ENCODE results near the gene CCR7.
A peak's percentile ranks its signal among the peaks of the same experiment; 100 is the strongest.

Gene CCR7

DNA sequence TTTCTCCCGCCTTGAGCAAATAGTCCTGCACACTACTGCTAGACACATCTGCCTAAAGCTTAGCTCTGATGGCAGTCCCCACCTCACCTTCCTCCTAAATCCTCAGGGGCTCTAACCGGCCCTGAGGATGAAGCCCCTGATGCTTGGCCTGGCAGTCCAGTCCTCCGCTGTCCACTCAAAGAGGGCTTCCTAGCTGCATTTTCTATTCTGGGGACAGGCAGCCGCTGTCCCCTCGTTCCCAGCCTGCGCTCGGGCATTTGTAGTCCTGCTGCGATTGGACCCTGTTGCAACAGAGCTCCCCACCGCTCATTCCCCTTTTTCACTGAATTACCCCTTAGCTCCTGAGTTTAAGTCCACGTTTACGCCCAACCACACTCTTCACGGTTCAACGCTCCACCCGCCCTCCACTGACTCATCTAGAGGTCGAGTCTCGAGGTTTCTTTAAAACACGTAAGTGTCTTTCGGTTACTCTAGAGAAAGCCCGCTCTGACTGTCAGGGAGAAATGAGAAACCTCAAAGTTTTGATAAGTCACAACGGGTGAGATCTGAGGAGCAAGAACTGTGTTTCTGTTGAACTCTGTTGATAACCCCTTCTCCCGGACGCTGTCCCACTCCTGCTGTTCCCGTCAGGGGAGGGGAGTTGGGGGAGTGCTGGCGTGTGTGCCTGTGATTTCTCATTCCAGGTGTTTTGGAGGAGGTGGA lies 4.5 kb downstream of the CCR7 start:
- DNase-seq = no peak

DNA sequence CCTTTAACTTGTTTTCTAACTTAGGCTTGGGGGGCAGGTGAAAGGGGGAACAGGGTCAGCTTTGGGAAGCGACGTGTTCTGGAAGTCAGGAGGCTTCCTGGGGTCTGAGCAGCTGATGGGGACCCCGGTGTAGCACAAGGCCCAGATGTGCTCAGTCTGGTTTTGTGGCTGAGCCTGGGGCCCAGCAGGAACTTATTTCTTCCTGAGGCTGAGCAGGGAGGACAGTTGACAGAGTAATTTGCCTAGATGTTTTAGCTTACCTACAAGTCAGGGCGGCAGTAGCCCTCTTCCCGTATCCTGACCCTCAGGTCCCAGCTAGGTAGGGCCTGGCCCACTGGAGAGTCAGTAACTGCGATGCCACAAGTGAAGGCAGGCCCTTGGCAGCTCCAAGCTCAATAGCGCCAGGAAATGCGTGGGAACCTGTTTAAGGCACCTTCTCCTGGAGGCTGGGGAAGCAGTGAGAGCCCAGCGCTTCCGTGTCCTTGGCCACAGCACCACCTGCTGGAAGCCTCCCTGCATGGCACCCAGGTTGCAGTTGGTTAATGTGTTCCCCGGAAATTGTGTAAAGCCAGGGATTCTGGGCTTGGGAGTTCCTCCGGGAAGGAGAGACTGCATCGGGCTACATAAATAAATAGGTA lies 5.2 kb downstream of the CCR7 start:
- peak; percentile 90 for DNase-seq

DNA sequence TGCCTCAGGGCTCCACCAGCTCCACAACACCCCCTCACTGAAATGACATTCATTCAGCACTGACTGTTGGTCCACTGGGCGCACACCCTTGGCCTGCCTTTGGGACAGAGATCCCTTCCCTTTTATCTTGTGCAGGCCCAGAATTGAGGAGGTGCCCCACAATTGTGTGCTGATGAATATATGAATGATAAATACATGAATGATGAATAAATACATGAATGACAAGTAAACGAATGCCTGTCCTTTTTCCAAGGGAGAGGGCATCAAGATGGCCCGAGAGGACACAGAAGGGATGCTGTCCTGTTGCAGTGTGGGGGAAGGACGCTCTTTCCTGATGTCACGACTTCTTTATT lies 5.7 kb downstream of the CCR7 start:
- no peak for DNase-seq

DNA sequence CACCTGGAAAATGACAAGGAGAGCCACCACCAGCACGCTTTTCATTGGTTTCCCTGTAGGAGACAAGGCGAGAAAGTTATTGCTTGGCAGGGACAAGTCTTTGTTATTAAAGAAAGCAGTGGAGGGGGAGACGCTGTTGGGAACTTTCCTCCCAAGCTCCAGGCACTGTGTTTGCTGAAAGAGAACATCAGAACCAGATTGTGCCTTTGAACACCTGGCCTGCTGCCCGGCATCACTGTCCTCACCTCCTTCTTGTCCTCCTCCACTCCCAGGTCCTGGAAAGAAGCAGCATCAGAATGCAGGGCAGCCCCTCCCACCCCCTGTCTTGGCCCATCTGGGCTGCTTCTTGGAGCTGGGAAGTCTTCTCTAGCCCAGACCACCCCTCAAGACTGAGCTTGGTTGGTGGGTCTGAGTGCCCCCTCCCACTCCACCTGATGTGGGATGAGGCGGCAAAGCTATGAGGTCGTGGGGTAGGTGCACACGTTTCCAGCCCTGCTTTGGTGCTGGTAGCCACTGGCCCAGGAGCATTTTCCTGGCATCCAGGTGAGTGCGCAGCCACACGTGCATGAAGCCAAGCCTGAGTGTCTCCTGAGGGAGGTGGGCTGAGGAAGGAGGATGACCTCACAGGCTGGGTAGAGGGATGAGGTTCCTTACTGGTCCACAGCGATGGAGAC lies 6.2 kb downstream of the CCR7 start:
- DNase-seq = no peak

DNA sequence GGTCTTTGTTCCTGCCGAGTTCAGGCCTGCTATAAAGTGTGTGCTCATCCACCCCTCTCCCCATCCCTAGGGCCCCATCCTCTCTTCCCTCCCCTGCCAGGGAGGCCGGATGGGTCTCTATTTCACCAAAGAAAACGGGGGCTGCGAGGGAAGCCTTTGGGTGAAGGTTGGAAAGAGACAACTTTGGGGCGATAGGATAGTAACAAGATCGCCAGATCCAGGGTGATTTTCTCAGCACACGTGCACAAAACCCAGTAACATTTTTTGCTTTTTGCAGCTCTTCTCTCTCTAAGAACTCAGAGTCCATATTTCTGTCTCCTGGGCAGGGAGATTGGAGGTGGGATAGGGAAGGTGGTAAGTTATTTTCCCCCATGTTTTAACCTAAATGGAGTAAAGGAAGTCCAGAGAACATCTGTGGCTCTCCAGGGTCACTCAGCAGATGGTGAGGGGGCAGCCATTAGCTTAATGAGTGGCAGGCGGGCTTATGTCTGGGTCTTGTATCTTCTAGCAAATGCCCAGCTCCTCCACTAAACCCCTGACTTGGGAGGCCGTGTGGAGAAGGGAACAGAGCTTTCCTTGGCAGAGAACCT lies 6.9 kb downstream of the CCR7 start:
- DNase-seq = no peak

DNA sequence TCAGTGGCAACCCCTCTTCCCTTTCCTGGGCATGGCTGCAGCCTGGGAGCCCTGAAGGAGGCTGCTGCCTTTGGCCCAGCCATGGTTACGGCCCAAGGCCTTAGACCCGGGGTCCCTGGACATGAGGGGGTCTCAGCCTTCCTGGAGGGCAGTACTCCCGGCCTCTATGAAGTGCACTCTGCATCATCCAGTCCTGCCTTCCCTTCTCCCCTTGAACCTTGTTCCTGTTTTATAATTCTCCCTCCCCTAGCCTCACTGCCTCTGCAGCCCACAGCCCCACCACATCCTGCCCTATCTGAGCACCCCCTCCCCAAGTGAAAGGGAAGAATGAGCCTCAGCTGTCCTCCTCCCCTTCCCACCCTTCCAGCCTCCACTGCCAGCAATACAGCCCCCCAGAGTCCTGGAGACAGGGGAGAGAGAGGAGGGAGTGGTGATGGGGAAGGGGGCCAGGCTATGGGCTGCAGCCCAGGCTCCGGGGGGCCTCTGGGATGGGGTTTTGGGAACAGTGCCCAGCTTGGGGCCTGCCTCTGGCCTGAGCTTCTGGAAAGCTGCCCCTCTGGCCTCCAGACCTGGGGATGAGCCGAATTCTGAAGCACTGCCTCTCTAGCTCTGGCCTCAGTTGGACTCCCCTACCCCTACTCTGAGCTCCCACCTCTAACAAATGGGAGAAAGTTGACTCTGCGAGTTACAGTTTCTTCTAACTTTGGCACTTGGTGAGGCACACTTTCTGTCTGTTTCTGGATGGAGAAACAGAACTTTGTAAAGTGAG lies 7.6 kb downstream of the CCR7 start:
- no peak for DNase-seq

DNA sequence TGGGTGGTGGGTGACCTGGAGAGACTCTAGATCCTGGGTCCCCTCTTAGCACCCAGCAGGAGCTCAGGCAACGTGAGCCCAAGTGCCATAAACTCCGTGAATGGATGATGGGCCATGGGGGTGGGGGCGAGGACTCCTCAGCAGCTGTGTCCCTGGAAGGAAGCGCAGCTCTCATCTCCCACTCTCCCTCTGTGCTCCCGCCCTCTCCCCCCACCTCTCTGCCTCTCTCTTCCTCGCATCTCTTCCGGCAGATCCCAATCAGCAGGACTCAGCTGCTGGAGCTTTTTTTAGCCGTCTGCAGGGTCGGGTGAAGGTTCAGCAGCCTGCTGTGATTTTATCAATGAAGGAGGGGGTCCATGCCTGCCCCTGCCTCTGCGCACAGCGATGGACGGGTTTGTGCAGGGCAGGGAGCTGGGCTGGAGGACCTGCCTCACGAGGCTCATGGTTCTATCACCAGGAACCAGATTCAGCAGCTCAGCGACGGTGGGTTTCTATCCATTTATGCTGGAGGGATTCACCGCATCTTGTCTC lies 8.3 kb downstream of the CCR7 start:
- peak; percentile 46 for DNase-seq

DNA sequence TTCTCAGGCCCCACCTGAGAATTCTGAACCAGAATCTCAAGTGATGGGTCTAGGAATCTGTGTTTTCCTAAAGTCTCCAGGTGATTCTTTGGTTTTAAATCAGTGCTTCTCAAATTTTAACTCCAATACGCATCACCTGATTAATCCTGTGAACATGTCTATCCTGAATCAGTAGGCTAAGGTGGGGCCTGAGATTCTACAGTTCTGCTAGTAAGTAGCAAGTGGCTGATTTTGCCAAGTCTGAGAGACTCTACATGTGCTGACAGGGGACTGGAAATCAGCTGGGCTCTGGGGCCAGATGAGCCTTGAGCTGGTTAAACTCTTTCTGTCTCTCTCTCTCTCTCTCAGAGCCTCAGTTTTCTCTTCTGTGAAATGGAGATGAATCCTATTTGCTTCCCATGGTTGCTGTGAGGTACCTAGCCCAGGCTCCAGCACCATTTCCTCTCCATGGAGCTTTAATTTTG lies 9.0 kb downstream of the CCR7 start:
- DNase-seq = no peak

DNA sequence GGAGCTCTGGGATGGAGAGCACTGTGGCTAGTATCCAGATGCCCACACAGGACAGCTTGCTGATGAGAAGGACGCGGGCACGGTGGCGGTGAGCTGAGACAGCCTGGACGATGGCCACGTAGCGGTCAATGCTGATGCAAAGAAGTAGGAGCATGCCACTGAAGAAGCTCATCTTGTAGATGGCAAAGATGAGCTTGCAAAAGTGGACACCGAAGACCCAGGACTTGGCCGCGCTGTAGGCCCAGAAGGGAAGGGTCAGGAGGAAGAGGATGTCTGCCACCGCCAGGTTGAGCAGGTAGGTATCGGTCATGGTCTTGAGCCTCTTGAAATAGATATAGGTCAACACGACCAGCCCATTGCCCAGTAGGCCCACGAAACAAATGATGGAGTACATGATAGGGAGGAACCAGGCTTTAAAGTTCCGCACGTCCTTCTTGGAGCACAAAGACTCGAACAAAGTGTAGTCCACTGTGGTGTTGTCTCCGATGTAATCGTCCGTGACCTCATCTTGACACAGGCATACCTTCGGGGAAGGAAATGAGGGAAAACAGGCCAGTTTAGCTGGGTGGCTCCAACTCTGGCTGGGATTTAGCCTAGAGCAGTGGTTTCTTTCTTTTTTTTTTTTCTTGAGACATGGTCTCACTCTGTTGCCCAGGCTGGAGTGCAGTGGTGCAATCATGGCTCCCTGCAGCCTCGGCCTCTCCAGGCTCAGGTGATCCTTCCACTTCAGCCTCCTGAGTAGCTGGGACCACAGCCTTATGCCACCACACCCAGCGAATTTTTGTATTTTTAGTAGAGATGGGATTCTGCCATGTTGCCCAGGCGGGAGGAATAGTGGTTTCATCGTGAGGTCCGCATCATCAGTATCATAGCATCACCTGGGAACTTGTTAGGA lies 9.7 kb downstream of the CCR7 start:
- DNase-seq = no peak

DNA sequence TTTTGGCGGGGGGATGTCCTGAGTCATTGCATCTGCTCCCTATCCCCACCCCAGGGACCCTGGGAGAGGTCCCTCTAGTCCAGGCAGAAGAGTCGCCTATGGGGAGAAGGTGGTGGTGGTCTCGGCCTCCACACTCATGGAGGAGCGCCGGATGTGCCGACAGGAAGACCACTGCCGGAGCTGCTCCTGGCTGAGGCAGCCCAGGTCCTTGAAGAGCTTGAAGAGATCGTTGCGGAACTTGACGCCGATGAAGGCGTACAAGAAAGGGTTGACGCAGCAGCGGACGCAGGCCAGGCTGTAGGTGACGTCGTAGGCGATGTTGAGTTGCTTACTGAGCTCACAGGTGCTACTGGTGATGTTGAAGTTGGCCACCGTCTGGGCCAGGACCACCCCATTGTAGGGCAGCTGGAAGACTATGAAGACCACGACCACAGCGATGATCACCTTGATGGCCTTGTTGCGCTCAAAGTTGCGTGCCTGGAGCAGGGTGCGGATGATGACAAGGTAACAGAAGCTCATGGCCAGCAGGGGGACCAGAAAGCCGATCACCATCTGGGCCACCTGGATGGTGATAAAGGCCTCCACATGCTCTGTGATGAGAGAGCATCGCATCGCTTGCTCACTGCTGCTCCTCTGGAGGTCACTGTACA lies 10.5 kb downstream of the CCR7 start:
- DNase-seq = no peak

DNA sequence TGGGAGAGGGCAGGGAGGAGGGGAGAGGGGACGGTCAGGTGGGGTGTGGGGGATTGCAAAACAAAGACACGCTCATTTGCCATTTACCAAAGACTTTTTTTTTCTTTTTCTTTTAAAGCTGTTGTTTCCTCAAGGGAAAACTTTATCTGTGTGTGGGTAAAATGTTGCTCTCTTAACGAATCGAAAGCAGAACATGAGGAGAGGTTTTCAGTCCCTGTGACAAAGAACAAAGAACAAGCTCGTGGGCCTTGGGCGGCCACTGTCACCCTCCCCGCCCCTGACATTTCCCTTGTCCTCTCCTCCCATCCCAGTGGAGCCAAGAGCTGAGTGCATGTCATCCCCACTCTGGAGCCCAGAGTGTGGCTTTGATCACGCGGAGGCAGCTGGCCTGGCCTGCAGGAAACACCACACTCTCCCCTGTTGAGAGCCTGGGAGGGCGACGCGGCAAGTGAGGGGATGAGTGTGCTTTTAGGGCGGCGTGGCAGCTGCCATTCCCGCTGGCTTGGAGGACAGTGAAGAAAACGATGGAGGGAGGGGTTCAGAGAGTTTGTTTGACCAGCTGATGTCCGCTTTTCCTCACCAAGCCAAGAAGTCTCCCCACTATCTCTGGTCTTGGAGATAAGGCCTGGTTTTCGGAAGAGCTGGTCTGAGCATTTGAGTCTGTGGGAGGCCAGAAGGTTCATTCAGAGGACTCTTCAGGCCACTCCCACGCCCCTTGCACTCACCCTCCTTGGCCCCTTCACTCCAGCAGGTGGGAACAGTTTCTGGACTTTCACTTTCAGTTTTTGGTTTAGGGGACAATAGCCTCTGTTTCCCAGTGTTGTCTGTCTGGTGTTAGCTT lies 11.4 kb downstream of the CCR7 start:
- DNase-seq = no peak

DNA sequence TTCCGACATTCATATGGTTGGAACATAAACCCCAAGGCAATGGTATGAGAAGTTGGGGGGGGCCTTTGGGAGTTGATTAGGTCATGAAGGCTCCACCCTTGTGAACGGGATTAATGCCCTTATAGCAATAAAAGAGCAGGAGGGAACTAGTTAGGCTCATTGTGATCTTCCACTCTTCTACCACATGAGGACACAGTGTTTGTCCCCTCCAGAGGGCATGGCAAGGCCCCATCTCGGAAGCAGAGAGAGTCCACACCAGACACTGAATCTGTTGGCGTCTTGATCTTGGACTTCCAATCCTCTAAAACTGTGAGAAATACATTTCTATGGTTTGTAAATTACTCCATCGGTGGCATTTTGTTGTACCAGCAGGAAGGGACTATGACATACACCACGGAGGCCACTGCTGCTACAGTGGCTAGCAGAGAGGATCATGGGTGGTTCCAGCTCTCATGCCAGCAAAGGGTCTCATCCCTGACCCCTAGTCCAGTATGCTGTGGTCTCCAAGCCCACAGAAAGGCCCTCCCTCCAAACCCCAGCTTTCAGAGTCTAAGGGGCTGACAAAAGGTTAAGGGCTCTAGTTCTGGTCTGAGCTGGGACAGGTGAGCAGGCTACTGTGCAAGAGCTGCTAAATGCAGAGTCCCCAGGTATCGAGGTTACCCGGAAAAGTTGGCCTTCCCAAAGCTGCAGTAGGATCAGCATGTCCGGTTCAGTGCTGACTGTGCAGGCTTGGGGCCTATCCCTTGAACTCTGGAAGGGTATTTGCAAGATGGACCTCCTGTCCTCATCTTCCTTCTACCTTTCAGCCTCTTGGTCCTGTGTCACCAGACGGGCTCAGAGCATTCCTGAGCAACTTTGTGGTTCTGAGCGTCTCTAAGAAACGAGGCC lies 12.2 kb downstream of the CCR7 start:
- no peak for DNase-seq

DNA sequence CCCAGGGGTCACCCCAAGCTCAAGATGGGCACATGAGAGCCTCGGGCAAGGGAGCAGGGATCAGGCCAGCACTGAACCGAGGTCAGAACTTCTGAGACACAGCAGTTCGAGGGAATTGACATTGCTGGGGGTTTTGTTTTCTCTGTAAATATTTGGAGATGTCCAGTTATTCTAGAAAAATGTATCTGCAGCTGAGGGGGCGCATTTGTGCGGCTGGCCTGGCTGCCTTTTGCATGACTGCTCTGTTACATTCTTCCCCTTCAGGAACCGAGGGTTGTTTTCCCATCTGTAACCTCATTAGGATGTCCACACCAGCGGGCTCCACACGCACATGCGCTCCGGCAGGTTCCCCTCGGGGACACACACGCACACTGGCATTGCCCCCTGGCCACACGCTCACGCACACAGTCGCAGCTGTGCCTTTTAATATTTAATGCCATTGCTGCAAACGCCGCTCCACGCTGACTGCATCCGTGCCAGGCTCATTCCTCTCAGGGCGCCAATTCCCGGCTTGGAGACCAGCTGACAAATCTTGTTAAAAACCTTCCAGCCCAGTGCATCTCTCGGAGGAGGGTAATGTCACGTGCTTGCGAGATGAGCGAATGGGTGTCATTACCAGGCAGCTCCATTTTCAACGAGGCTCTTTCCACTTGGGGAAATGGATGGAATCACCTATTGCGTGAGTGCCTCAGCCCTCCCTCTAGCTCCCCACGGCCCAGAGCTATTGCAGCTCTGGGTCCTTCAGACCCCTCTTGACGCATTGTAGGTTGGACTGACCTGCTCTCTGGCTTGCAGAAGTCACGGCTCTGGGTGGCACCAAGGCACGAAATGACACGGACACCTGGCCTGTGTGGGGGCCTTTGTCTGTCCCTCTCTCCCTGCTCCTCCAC lies 13.1 kb downstream of the CCR7 start:
- DNase-seq = no peak

DNA sequence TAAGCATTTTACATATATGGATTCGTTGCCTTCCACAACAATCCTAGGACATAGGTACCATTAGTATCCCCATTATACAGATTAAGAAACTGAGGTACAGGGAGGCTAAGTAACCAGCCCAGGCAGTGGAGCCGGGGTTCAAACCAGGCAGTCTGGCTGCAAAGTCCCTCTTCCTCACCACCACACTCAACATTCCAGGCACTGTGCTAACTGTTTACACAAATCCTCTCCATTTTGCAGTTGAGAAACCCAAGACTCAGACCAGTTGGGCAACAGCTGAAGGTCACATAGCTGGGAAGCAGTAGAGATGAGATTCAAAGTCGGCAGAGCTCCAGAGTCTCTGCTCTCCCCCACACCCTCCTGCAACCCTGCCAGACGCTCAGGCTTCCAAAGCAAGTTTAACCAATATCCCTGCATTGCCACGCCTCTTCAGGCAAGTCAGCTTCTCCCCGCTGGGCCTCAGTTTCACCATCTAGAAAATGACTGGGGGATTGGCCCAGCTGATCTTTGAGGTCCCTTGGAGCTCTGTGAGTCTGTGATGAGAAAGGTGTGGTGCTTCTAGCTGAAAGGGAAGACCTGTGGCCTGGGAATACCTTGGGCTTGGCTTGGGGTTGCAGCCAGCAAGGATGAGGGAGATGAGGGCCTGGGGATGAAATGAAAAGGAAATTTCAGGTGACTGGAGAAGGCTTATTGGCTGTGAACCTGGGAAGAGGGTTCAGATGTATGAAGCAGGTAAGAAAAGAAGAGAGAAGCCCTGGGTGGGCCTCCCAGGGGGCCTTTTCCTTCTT lies 14.0 kb downstream of the CCR7 start:
- peak; percentile 50 for DNase-seq

DNA sequence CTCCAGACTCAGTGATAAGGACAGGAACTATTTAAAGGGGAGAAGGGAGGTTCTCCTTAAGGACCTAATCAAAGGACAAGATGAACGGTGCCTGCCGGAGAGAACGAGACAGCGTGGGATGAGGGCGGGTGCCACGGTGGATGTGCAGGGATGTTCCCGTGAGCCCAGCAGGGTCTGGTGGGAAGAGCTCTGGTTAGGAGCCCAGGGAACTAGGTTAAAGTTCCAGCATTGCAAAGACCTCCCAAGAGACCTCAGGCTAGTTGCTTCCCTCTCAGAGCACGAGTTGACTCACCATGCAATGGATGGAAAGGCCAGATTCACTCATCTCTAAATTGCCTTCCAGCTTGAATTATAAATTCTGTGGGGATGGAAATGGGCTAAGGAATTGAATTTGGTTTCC lies 14.7 kb downstream of the CCR7 start:
- no peak for DNase-seq

DNA sequence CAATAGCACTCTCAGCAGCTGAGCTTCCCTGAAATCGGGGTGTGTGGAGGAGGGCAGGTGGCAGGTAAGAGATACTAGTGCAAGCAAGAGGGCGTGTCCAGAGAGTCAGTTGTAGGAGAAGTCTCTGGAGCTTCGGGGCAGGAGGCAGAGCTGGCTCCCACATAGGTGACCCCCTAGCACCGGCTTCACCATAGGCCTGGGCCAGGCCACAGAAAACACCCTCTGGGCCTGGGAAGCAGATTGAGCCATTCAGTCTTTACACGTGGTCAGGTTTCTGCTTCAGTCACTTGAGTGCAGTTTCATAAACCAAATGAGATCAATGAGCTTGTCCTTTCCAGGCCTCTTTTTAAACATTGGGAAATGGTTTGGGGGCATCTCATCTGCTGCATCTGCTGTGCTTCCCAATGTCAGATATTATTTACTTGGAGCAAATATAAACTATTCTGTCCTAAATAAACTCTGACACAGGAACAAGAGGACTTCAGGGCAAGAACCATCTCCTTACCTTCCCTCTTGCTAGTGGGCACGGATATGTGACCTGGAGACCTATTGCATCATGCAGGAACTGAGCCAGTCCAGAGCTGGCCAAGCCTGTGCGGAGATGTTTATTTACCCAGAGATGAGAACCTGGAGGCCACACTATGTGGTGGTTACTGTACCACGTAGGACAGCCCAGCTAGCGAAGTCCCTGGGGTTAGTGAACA lies 16.1 kb downstream of the CCR7 start:
- peak; percentile 92 for DNase-seq

Data from NCI-H510A treated with DMSO at 0.1 percent for 48 hours (cell line).